ENCODE measurements around the gene MYOM3.

MYOM3 gene

GRCh38 chr1:24111996-24112779 is at the start of gene MYOM3:
Gene MYOM3 (minus strand): TSS chr1:24112135. CDS start chr1:24108636, 3,499 bp downstream.
- Histone ChIP-seq H3K4me2 (ENCODE audit: low read depth, low read length) (peak within 1 kb of the TSS; percentile 50; the same call in 1 of the 2 replicates), H3K9me2 (replicated peaks; ENCODE audit: insufficient read depth, low read length) (no peaks in the 10 kb centered on the region), H3K9me3 (replicated peaks; ENCODE audit: insufficient read depth, low read length) (no peaks in the 10 kb centered on the region), H3K4me1 (ENCODE audit: low read length) (no peaks in the 10 kb centered on the region), H4K20me1 (ENCODE audit: insufficient read depth, low read length) (no peaks in the 10 kb centered on the region), H3K9ac (ENCODE audit: low read length) (no peak within 1 kb of the TSS), H3K79me2 (ENCODE audit: low read length) (no peaks in the 10 kb centered on the region), H3K27me3 (replicated peaks; ENCODE audit: insufficient read depth, low read length) (no peaks in the 10 kb centered on the region), H3K27ac (ENCODE audit: low read length) (no peak within 1 kb of the TSS), H3K36me3 (replicated peaks; ENCODE audit: insufficient read depth, low read length) (no peaks in the 10 kb centered on the region), H3F3A (ENCODE audit: insufficient read depth, low read length) (no peaks in the 10 kb centered on the region), H2AFZ (ENCODE audit: low read length) (0 out of 2 replicates have a peak within 1 kb of the TSS, but pooled peaks have one; percentile 16), H3K4me3 (ENCODE audit: low read length) (peak within 1 kb of the TSS; percentile 34; the same call in 1 of the 2 replicates)
- DNase-seq, result peak; percentile 67
- no peak for TF ChIP-seq EZH2phosphoT487 (IDR thresholded peaks at IDR 0.05; ENCODE audit: low read length)
- TF ChIP-seq, protein P1, sequence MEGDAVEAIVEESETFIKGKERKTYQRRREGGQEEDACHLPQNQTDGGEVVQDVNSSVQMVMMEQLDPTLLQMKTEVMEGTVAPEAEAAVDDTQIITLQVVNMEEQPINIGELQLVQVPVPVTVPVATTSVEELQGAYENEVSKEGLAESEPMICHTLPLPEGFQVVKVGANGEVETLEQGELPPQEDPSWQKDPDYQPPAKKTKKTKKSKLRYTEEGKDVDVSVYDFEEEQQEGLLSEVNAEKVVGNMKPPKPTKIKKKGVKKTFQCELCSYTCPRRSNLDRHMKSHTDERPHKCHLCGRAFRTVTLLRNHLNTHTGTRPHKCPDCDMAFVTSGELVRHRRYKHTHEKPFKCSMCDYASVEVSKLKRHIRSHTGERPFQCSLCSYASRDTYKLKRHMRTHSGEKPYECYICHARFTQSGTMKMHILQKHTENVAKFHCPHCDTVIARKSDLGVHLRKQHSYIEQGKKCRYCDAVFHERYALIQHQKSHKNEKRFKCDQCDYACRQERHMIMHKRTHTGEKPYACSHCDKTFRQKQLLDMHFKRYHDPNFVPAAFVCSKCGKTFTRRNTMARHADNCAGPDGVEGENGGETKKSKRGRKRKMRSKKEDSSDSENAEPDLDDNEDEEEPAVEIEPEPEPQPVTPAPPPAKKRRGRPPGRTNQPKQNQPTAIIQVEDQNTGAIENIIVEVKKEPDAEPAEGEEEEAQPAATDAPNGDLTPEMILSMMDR (IDR thresholded peaks at IDR 0.05; ENCODE audit: low read length), result peak; percentile 66

- H3K36me3 ChIP-seq (replicated peaks; ENCODE audit: insufficient read depth, low read length), result peaks cover 11% of the 10 kb centered on the region; the same call in 1 of the 2 replicates
- H3F3A ChIP-seq (ENCODE audit: insufficient read depth, low read length), result peaks cover 3% of the 10 kb centered on the region; the same call in 1 of the 2 replicates
These were observed 49.3 kb upstream of the MYOM3 start for GRCh38 chr1:24161270-24161669.

DNA sequence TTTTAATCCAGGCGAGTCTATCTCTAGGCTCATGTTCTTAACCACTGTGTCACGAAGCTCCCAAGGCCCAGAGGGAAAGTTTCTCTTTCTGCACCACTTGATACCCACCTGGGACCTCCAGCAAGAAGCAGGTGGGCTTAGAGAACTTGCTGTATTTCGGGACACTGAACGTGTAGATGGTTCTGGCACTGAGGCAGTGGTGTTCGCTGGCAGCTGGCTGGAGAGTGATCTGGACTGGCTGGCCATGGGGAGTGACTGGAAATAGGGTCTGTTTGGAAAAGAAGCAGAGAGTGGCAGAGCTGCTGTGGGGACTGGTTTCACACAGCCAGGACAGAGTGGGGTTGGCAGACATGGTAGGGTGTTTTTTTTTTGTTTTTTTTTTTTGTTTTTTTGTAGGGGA is 47.4 kb upstream of the MYOM3 start:
- Histone ChIP-seq H3K9me2 (replicated peaks; ENCODE audit: insufficient read depth, low read length) (no peaks in the 10 kb centered on the region), H3K36me3 (replicated peaks; ENCODE audit: insufficient read depth, low read length) (peaks cover 14% of the 10 kb centered on the region; the same call in 1 of the 2 replicates), H3K27me3 (replicated peaks; ENCODE audit: insufficient read depth, low read length) (no peaks in the 10 kb centered on the region), H2AFZ (ENCODE audit: low read length) (no peak overlapping the region), H3F3A (ENCODE audit: insufficient read depth, low read length) (peaks cover 7% of the 10 kb centered on the region; the same call in 1 of the 2 replicates), H3K4me3 (ENCODE audit: low read length) (no peak overlapping the region), H3K9me3 (replicated peaks; ENCODE audit: insufficient read depth, low read length) (no peaks in the 10 kb centered on the region), H3K27ac (ENCODE audit: low read length) (no peak overlapping the region), H3K4me2 (ENCODE audit: low read depth, low read length) (no peak overlapping the region), H3K4me1 (ENCODE audit: low read length) (no peaks in the 10 kb centered on the region), H4K20me1 (ENCODE audit: insufficient read depth, low read length) (no peaks in the 10 kb centered on the region), H3K79me2 (ENCODE audit: low read length) (no peaks in the 10 kb centered on the region), H3K9ac (ENCODE audit: low read length) (no peak overlapping the region)
- no peak for DNase-seq
- no peak for TF ChIP-seq EZH2 (optimal IDR thresholded peaks at IDR 0.05; ENCODE audit: low read depth, low read length)
- TF ChIP-seq, protein P1 (IDR thresholded peaks at IDR 0.05; ENCODE audit: low read length), result no peak

More at GRCh38 chr1:24161270-24161669, 49.3 kb upstream of the MYOM3 start:
- H3K79me2 ChIP-seq (ENCODE audit: low read length), result no peaks in the 10 kb centered on the region
- H3K27me3 ChIP-seq (replicated peaks; ENCODE audit: insufficient read depth, low read length), result no peaks in the 10 kb centered on the region
- H3K9ac ChIP-seq (ENCODE audit: low read length), result no peak overlapping the region
- H3K27ac ChIP-seq (ENCODE audit: low read length), result no peak overlapping the region
- no peak overlapping the region for H3K4me2 ChIP-seq (ENCODE audit: low read depth, low read length)
- no peak for TF ChIP-seq EZH2 (optimal IDR thresholded peaks at IDR 0.05; ENCODE audit: low read depth, low read length)
- no peak for TF ChIP-seq EZH2phosphoT487 (IDR thresholded peaks at IDR 0.05; ENCODE audit: low read length)
- TF ChIP-seq, protein P1 (IDR thresholded peaks at IDR 0.05; ENCODE audit: low read length), result no peak
- no peaks in the 10 kb centered on the region for H3K4me1 ChIP-seq (ENCODE audit: low read length)
- H3K4me3 ChIP-seq (ENCODE audit: low read length), result no peak overlapping the region
- no peak for DNase-seq
- no peaks in the 10 kb centered on the region for H3K9me2 ChIP-seq (replicated peaks; ENCODE audit: insufficient read depth, low read length)
- no peaks in the 10 kb centered on the region for H3K9me3 ChIP-seq (replicated peaks; ENCODE audit: insufficient read depth, low read length)
- no peaks in the 10 kb centered on the region for H4K20me1 ChIP-seq (ENCODE audit: insufficient read depth, low read length)
- H2AFZ ChIP-seq (ENCODE audit: low read length), result no peak overlapping the region
